IMR-90 (cell line): ENCODE measurements around the gene ASB16. TPM values are rescaled to one million over a fixed set of nuclear protein-coding genes. Genes with fewer than 3 reads are reported as not detected.

Source experiments
- ATAC-seq: fragments of 200-7000 bp; cut with Tn5 transposase; 2 replicates; pipeline ENCODE4 v1.9.1; 2020; ENCODE audit warnings: low read depth, mild to moderate bottlenecking, moderate library complexity
- BruUV-seq: library from RNA; stranded (reverse); fragments of 400-500 nt; replicated peaks from 2 replicates; lab custom pipeline; 2021; lab: Mats Ljungman, UMichigan
- CTCF ChIA-PET: fragments of 300-600 bp; formaldehyde crosslinking; extraction: SDS; loops from one replicate; lab custom pipeline; 2021; ENCODE audit warnings: antibody characterized with exemption; lab: Yijun Ruan, JAX
- POLR2A ChIA-PET: fragments of 300-600 bp; sonication (Branson Sonifier 250); formaldehyde crosslinking; loops from one replicate; lab custom pipeline; 2022; ENCODE audit warnings: antibody characterized with exemption; ENCODE audit not compliant: unreplicated experiment; lab: Charles Lee
- DNase-seq: peaks from one replicate; pipeline ENCODE4 v3.0.0; 2013
- H2AFZ ChIP-seq: replicated peaks from 2 replicates; pipeline ENCODE3; 2013; ENCODE audit warnings: low read length, mild to moderate bottlenecking; ENCODE audit not compliant: poor library complexity
- H2AK5ac ChIP-seq: 2 replicates; pipeline ENCODE4 v1.6.1; 2013; ENCODE audit warnings: low read depth, low read length, inconsistent platforms
- H2AK9ac ChIP-seq: replicated peaks from 2 replicates; pipeline ENCODE3; 2013; ENCODE audit warnings: mild to moderate bottlenecking, low read depth, low read length, moderate library complexity; ENCODE audit not compliant: poor library complexity
- H2BK120ac ChIP-seq: 2 replicates; pipeline ENCODE4 v1.6.1; 2013; ENCODE audit warnings: low read depth, low read length, inconsistent platforms
- H2BK15ac ChIP-seq: 3 replicates; pipeline ENCODE4 v1.6.1; 2013; ENCODE audit warnings: low read depth, low read length, inconsistent platforms
- H2BK20ac ChIP-seq: 2 replicates; pipeline ENCODE4 v1.6.1; 2013; ENCODE audit warnings: low read depth, mild to moderate bottlenecking, inconsistent platforms, low read length, moderate library complexity
- H2BK5ac ChIP-seq: 2 replicates; pipeline ENCODE4 v1.6.1; 2013; ENCODE audit warnings: mild to moderate bottlenecking, low read depth, low read length, inconsistent platforms; ENCODE audit not compliant: poor library complexity, severe bottlenecking
- H3K14ac ChIP-seq: replicated peaks from 2 replicates; pipeline ENCODE4 v1.6.1; 2013; ENCODE audit warnings: low read depth, low read length, inconsistent platforms
- H3K18ac ChIP-seq: 2 replicates; pipeline ENCODE4 v1.6.1; 2013; ENCODE audit warnings: low read depth, low read length, control low read depth
- H3K23ac ChIP-seq: 2 replicates; pipeline ENCODE4 v1.6.1; 2013; ENCODE audit warnings: low read depth, low read length, inconsistent platforms
- H3K27ac ChIP-seq: 2 replicates; pipeline ENCODE4 v1.5.1; 2013; ENCODE audit warnings: mild to moderate bottlenecking, control low read depth, low read length; ENCODE audit not compliant: insufficient read depth
- H3K27me3 ChIP-seq: 2 replicates; pipeline ENCODE4 v1.6.1; 2013; ENCODE audit warnings: low read length; ENCODE audit not compliant: control insufficient read depth, insufficient read depth
- H3K36me3 ChIP-seq: 2 replicates; pipeline ENCODE4 v1.6.1; 2013; ENCODE audit warnings: low read length, mixed read lengths; ENCODE audit not compliant: control insufficient read depth, insufficient read depth
- H3K4ac ChIP-seq: 2 replicates; pipeline ENCODE4 v1.6.1; 2013; ENCODE audit warnings: low read depth, low read length, inconsistent platforms
- H3K4me1 ChIP-seq: 2 replicates; pipeline ENCODE4 v1.6.1; 2013; ENCODE audit warnings: low read length, mixed read lengths; ENCODE audit not compliant: control insufficient read depth, insufficient read depth
- H3K4me2 ChIP-seq: 2 replicates; pipeline ENCODE4 v1.6.1; 2013; ENCODE audit warnings: low read depth, mild to moderate bottlenecking, control low read depth, low read length, moderate library complexity
- H3K4me3 ChIP-seq: 2 replicates; pipeline ENCODE4 v1.5.1; 2013; ENCODE audit warnings: low read depth, mild to moderate bottlenecking, control low read depth, low read length, moderate library complexity; ENCODE audit not compliant: insufficient read depth
- H3K56ac ChIP-seq: 2 replicates; pipeline ENCODE4 v1.6.1; 2013; ENCODE audit warnings: low read length, inconsistent platforms; ENCODE audit not compliant: insufficient read depth; ENCODE audit errors: extremely low read depth
- H3K79me1 ChIP-seq, 2 experiments: 2 replicates each; pipeline ENCODE4 v1.6.1; 2013; ENCODE audit warnings: low read length in 2 of 2, inconsistent platforms in 1 of 2, low read depth in 1 of 2
- H3K9ac ChIP-seq: 2 replicates; pipeline ENCODE4 v1.6.1; 2013; ENCODE audit warnings: low read depth, low read length, control low read depth
- H3K9me1 ChIP-seq: 2 replicates; pipeline ENCODE4 v1.6.1; 2013; ENCODE audit warnings: low read length, inconsistent platforms; ENCODE audit not compliant: insufficient read depth
- H3K9me3 ChIP-seq: 2 replicates; pipeline ENCODE4 v1.6.1; 2013; ENCODE audit warnings: low read length; ENCODE audit not compliant: control insufficient read depth, insufficient read depth
- H4K20me1 ChIP-seq: 2 replicates; pipeline ENCODE4 v1.6.1; 2013; ENCODE audit warnings: low read length, inconsistent platforms; ENCODE audit not compliant: insufficient read depth
- H4K5ac ChIP-seq: 2 replicates; pipeline ENCODE4 v1.6.1; 2013; ENCODE audit warnings: mild to moderate bottlenecking, low read depth, low read length, control low read depth
- H4K8ac ChIP-seq, 2 experiments: 2 replicates each; pipeline ENCODE4 v1.6.1; 2013; ENCODE audit warnings: low read depth in 2 of 2, low read length in 2 of 2, control low read depth in 1 of 2, inconsistent platforms in 1 of 2
- H4K91ac ChIP-seq: 2 replicates; pipeline ENCODE4 v1.6.1; 2013; ENCODE audit warnings: low read depth, low read length, inconsistent platforms; ENCODE audit not compliant: insufficient read depth
- BHLHE40 ChIP-seq: fragments of 150-350 bp; IDR thresholded peaks from 2 replicates; pipeline ENCODE4 v1.6.1; 2016; ENCODE audit warnings: mild to moderate bottlenecking, low read depth, low read length
- CEBPB ChIP-seq: IDR thresholded peaks from 2 replicates; pipeline ENCODE4 v1.6.1; 2012; ENCODE audit warnings: low read depth, low read length, improper control_type of control experiment
- CHD1 ChIP-seq: IDR thresholded peaks from 2 replicates; pipeline ENCODE4 v1.6.1; 2012; ENCODE audit warnings: low read depth, low read length, improper control_type of control experiment
- FOS ChIP-seq: fragments of 150-350 bp; IDR thresholded peaks from 2 replicates; pipeline ENCODE4 v1.6.1; 2016; ENCODE audit warnings: low read depth, low read length
- MAFK ChIP-seq: IDR thresholded peaks from 2 replicates; pipeline ENCODE4 v1.6.1; 2012; ENCODE audit warnings: low read depth, low read length, improper control_type of control experiment
- MAZ ChIP-seq: IDR thresholded peaks from 2 replicates; pipeline ENCODE4 v1.6.1; 2012; ENCODE audit warnings: low read depth, mild to moderate bottlenecking, low read length, improper control_type of control experiment, moderate library complexity, borderline replicate concordance
- MXI1 ChIP-seq: IDR thresholded peaks from 2 replicates; pipeline ENCODE4 v1.6.1; 2012; ENCODE audit warnings: low read depth, mild to moderate bottlenecking, low read length, moderate library complexity, borderline replicate concordance
- NFE2L2 ChIP-seq: fragments of 150-350 bp; IDR thresholded peaks from 2 replicates; pipeline ENCODE4 v1.6.1; 2016; ENCODE audit warnings: low read depth, mild to moderate bottlenecking, low read length
- POLR2A ChIP-seq: IDR thresholded peaks from 2 replicates; pipeline ENCODE4 v1.6.1; 2012; ENCODE audit warnings: mild to moderate bottlenecking, low read depth, low read length
- RAD21 ChIP-seq: IDR thresholded peaks from 2 replicates; pipeline ENCODE4 v1.6.1; 2012; ENCODE audit warnings: low read length, improper control_type of control experiment
- RCOR1 ChIP-seq: IDR thresholded peaks from 2 replicates; pipeline ENCODE4 v1.6.1; 2012; ENCODE audit warnings: mild to moderate bottlenecking, low read length, improper control_type of control experiment; ENCODE audit not compliant: insufficient replicate concordance
- RFX5 ChIP-seq: IDR thresholded peaks from 2 replicates; pipeline ENCODE4 v1.8.0; 2012; ENCODE audit warnings: low read depth, mild to moderate bottlenecking, low read length, moderate library complexity
- SMC3 ChIP-seq: fragments of 150-350 bp; IDR thresholded peaks from 2 replicates; pipeline ENCODE4 v1.6.1; 2016; ENCODE audit warnings: low read depth, mild to moderate bottlenecking, antibody characterized with exemption, low read length, moderate library complexity
- WGBS, 2 experiments: methylation state at CpG; one replicate each; pipeline versions ENCODE4 v1.1.5 to v1.1.7; 2013; ENCODE audit warnings: missing lambda C conversion rate in 2 of 2; ENCODE audit not compliant: insufficient read length in 1 of 2; ENCODE audit errors: extremely low coverage in 2 of 2; 5-methylcytosine and 5-hydroxymethylcytosine counted together
- dilution Hi-C: fragments of 300-500 bp; cut with HindIII; formaldehyde crosslinking; loops from one replicate; pipeline ENCODE4 v1.14.3; 2018; ENCODE audit warnings: low sequenced_read_pairs; ENCODE audit not compliant: unreplicated experiment
- in situ Hi-C: fragments of 300-500 bp; cut with MboI; formaldehyde crosslinking; loops from 3 replicates; pipeline ENCODE4 v1.14.3; 2019; ENCODE audit warnings: low sequenced_read_pairs, inconsistent platforms, mixed read lengths
- intact Hi-C: fragments of 100-400 bp; cut with micrococcal nuclease; formaldehyde crosslinking; loops from 2 replicates; pipeline ENCODE4 v1.10.0; 2022
- polyA plus RNA-seq, 3 experiments: library from polyadenylated mRNA; depleted of rRNA; stranded (reverse); fragments of >200 nt; gene quantifications; 2 replicates each; pipeline ENCODE4 v1.2.3, GENCODE V29; 2012; ENCODE audit warnings: low replicate concordance in 1 of 3
- total RNA-seq: library from RNA; depleted of rRNA; stranded (reverse); fragments of >200 nt; gene quantifications from 2 replicates; pipeline ENCODE4 v1.2.3, GENCODE V29; 2012
- TF ChIP-seq, protein P1 (sequence below): conservative IDR thresholded peaks from 2 replicates; pipeline ENCODE4 v1.5.1; 2012; ENCODE audit warnings: mild to moderate bottlenecking, low read depth, low read length, improper control_type of control experiment
- TF ChIP-seq, protein P2 (sequence below): fragments of 150-350 bp; IDR thresholded peaks from 2 replicates; pipeline ENCODE4 v1.6.1; 2017; ENCODE audit warnings: mild to moderate bottlenecking, antibody characterized with exemption, low read length, low read depth
- TF ChIP-seq, protein P3 (sequence below): fragments of 150-350 bp; IDR thresholded peaks from 2 replicates; pipeline ENCODE4 v1.6.1; 2016; ENCODE audit warnings: low read depth, mild to moderate bottlenecking, low read length, moderate library complexity, borderline replicate concordance

The ASB16 gene
- total and polyA plus RNA-seq, 2 of the 4 experiments (the other 2 are of a cell fraction): 0.05 TPM; not detected in 1

DNA sequence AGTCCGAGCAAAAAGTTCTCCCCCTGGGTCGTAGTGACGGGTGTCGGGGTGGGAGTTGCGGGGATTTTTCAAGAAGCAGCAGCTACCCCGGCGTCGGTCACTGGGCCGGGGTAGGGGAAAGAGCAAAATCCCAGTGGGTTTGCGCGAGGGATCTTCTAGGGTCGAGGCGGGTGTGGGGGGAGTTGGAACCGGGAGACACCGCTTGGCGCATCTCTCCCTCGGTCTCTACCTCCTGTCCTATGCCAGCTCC lies 51.3 kb downstream of the ASB16 start:
- CTCF ChIA-PET: interaction anchor here (0.8 to 1.4 kb wide), 4 partner anchors 12 to 137 kb away, joined by 3 to 5 read pairs (median 4); no protein-coding TSS in a partner anchor
- in situ Hi-C loops: loop anchor here (5.0 to 25.0 kb wide), 3 partner anchors 106 to 416 kb away; partner anchors contain the start of gene GPATCH8
- peaks cover 11 to 38% of the 10 kb centered on the region in 2 experiments for H3K79me1 ChIP-seq

More for the DNA sequence above, 51.3 kb downstream of the ASB16 start:
- intact Hi-C loops (loop anchor here (1.0 to 5.0 kb wide), 3 partner anchors 86 to 416 kb away; partner anchors contain the start of genes RUNDC3A and SLC25A39), dilution Hi-C loops (no loop called here)
- peak overlapping the region; percentile 58; the same call in 1 of the 2 replicates for H3K56ac ChIP-seq
- H2AK5ac ChIP-seq: no peak overlapping the region
- no peak overlapping the region for H2BK20ac ChIP-seq
- H3K18ac ChIP-seq: no peak overlapping the region
- peak overlapping the region; percentile 61 for H2BK5ac ChIP-seq
- no peaks in the 10 kb centered on the region for H3K9me3 ChIP-seq
- POLR2A ChIA-PET: interaction anchor here (0.6 to 1.5 kb wide), 6 partner anchors 8 to 839 kb away, joined by 3 to 11 read pairs (median 6); no protein-coding TSS in a partner anchor
- peak overlapping the region; percentile 94; the same call in 1 of the 2 replicates for H3K4ac ChIP-seq
- peak overlapping the region; percentile 79 for H3K9ac ChIP-seq
- H4K8ac ChIP-seq: peak overlapping the region in 1 of 2 experiments; percentile 69; a peak in 2 of 4 replicates
- H4K20me1 ChIP-seq: peaks cover 15% of the 10 kb centered on the region
- DNase-seq: no peak
- peak overlapping the region; percentile 93 for H3K4me3 ChIP-seq
- peaks cover 2% of the 10 kb centered on the region for H3K36me3 ChIP-seq
- peaks cover 11% of the 10 kb centered on the region for H3K9me1 ChIP-seq
- H3K14ac ChIP-seq: peak overlapping the region; percentile 95; the same call in 1 of the 2 replicates
- no peak for ATAC-seq
- WGBS, 2 experiments: no CpG with 5 or more reads among the region's 17 CpGs
- no peak overlapping the region for H2BK120ac ChIP-seq
- peaks cover 15% of the 10 kb centered on the region for H3K4me1 ChIP-seq
- TF ChIP-seq SMC3 (no peak), NFE2L2 (no peak), RFX5 (no peak), CHD1 (no peak), MAZ (no peak), MXI1 (no peak), BHLHE40 (no peak), RCOR1 (no peak), MAFK (no peak), FOS (no peak), POLR2A (no peak), RAD21 (no peak), CEBPB (no peak)
- TF ChIP-seq, protein P1, sequence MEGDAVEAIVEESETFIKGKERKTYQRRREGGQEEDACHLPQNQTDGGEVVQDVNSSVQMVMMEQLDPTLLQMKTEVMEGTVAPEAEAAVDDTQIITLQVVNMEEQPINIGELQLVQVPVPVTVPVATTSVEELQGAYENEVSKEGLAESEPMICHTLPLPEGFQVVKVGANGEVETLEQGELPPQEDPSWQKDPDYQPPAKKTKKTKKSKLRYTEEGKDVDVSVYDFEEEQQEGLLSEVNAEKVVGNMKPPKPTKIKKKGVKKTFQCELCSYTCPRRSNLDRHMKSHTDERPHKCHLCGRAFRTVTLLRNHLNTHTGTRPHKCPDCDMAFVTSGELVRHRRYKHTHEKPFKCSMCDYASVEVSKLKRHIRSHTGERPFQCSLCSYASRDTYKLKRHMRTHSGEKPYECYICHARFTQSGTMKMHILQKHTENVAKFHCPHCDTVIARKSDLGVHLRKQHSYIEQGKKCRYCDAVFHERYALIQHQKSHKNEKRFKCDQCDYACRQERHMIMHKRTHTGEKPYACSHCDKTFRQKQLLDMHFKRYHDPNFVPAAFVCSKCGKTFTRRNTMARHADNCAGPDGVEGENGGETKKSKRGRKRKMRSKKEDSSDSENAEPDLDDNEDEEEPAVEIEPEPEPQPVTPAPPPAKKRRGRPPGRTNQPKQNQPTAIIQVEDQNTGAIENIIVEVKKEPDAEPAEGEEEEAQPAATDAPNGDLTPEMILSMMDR: no peak
- TF ChIP-seq, protein P2, sequence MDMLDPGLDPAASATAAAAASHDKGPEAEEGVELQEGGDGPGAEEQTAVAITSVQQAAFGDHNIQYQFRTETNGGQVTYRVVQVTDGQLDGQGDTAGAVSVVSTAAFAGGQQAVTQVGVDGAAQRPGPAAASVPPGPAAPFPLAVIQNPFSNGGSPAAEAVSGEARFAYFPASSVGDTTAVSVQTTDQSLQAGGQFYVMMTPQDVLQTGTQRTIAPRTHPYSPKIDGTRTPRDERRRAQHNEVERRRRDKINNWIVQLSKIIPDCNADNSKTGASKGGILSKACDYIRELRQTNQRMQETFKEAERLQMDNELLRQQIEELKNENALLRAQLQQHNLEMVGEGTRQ: no peak
- TF ChIP-seq, protein P3, sequence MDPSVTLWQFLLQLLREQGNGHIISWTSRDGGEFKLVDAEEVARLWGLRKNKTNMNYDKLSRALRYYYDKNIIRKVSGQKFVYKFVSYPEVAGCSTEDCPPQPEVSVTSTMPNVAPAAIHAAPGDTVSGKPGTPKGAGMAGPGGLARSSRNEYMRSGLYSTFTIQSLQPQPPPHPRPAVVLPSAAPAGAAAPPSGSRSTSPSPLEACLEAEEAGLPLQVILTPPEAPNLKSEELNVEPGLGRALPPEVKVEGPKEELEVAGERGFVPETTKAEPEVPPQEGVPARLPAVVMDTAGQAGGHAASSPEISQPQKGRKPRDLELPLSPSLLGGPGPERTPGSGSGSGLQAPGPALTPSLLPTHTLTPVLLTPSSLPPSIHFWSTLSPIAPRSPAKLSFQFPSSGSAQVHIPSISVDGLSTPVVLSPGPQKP: no peak
- H2AFZ ChIP-seq: peak overlapping the region; percentile 93
- H4K91ac ChIP-seq: no peak overlapping the region
- no peaks in the 10 kb centered on the region for H3K27me3 ChIP-seq
- peak overlapping the region; percentile 85 for H3K27ac ChIP-seq
- H2BK15ac ChIP-seq: no peak overlapping the region
- BruUV-seq: no TSS peak
- peak overlapping the region; percentile 97 for H3K4me2 ChIP-seq
- H3K23ac ChIP-seq: peak overlapping the region; percentile 98
- no peak overlapping the region for H4K5ac ChIP-seq
- peak overlapping the region; percentile 88 for H2AK9ac ChIP-seq
